GM23338 (cell line): ENCODE data around the gene NCAPH2.

Experiments used
- CTCF ChIP-seq, 2 experiments: fragments of 200-600 bp in 1 of 2; sonication (generic) in 1 of 2; conservative IDR thresholded peaks; 2 replicates each; pipeline versions ENCODE4 v1.5.1 to v1.6.1; 2016 to 2017; ENCODE audit warnings: antibody characterized with exemption in 2 of 2, low read depth in 2 of 2, mild to moderate bottlenecking in 2 of 2, moderate library complexity in 1 of 2
- JUNB ChIP-seq: IDR thresholded peaks from one replicate; pipeline ENCODE4 v1.6.1; 2016; ENCODE audit warnings: antibody characterized with exemption; ENCODE audit not compliant: unreplicated experiment

- TF ChIP-seq CTCF (conservative IDR thresholded peaks at IDR 0.05; ENCODE audit: low read depth in 2 of 2) = no peak
- no peak for TF ChIP-seq JUNB
Measured at GRCh38 chr22:50532824-50533796, 25.1 kb downstream of the NCAPH2 start.
